ENCODE measurements around the gene DNAH6. TPM values are rescaled to one million over a fixed set of nuclear protein-coding genes. Genes with fewer than 3 reads are reported as not detected.

DNAH6 gene
- total RNA-seq, 1 experiment from 2014 or later: not detected

GRCh38 chr2:84830758-84831500, 314.6 kb downstream of the DNAH6 start:
- H3K4me1 ChIP-seq (ENCODE audit: insufficient read depth, low read length, poor library complexity, severe bottlenecking): no peaks in the 10 kb centered on the region
- no peak for TF ChIP-seq CTCF (conservative IDR thresholded peaks at IDR 0.05; ENCODE audit: low read depth, low read length)
- no peak for TF ChIP-seq EZH2 (IDR thresholded peaks at IDR 0.05; ENCODE audit: borderline replicate concordance, low read depth, low read length, poor library complexity, severe bottlenecking)
- no TSS peak for BruUV-seq (replicated peaks)
- ChIA-PET CTCF (no interaction called here), POLR2A (ENCODE audit: low non-redundant PET) (no interaction called here)
- H3K27me3 ChIP-seq (replicated peaks; ENCODE audit: insufficient read depth, low read depth, low read length, poor library complexity): no peaks in the 10 kb centered on the region
- peaks cover 2% of the 10 kb centered on the region for H3K9me3 ChIP-seq (ENCODE audit: low read depth, low read length, poor library complexity, severe bottlenecking)
- H3K36me3 ChIP-seq (ENCODE audit: insufficient read depth, low read length, poor library complexity, severe bottlenecking): no peaks in the 10 kb centered on the region
- no peak for DNase-seq (ENCODE audit: low spot score)
- no peak overlapping the region for H3K4me3 ChIP-seq (ENCODE audit: low read depth, low read length, poor library complexity, severe bottlenecking)
- intact Hi-C loops (cut with micrococcal nuclease; ENCODE audit: unreplicated experiment): no loop called here
- no peak overlapping the region for H3K27ac ChIP-seq (ENCODE audit: low read depth, low read length, poor library complexity, severe bottlenecking)

GRCh38 chr2:84832772-84833461, 316.6 kb downstream of the DNAH6 start:
- POLR2A ChIA-PET (ENCODE audit: low non-redundant PET): no interaction called here
- no peak overlapping the region for H3K27ac ChIP-seq (ENCODE audit: low read depth, low read length, poor library complexity, severe bottlenecking)

GRCh38 chr2:84833481-84834150, 317.3 kb downstream of the DNAH6 start:
- no peaks in the 10 kb centered on the region for H3K4me1 ChIP-seq (ENCODE audit: insufficient read depth, low read length, poor library complexity, severe bottlenecking)
- H3K9me3 ChIP-seq (ENCODE audit: low read depth, low read length, poor library complexity, severe bottlenecking): peaks cover 7% of the 10 kb centered on the region
- H3K4me3 ChIP-seq (ENCODE audit: low read depth, low read length, poor library complexity, severe bottlenecking): no peak overlapping the region
- no peaks in the 10 kb centered on the region for H3K36me3 ChIP-seq (ENCODE audit: insufficient read depth, low read length, poor library complexity, severe bottlenecking)
- intact Hi-C loops (cut with micrococcal nuclease; ENCODE audit: unreplicated experiment): no loop called here
- no peaks in the 10 kb centered on the region for H3K27me3 ChIP-seq (replicated peaks; ENCODE audit: insufficient read depth, low read depth, low read length, poor library complexity)
- ChIA-PET CTCF (no interaction called here), POLR2A (ENCODE audit: low non-redundant PET) (no interaction called here)
- H3K27ac ChIP-seq (ENCODE audit: low read depth, low read length, poor library complexity, severe bottlenecking): no peak overlapping the region
- TF ChIP-seq EZH2 (IDR thresholded peaks at IDR 0.05; ENCODE audit: borderline replicate concordance, low read depth, low read length, poor library complexity, severe bottlenecking): no peak
- no peak for DNase-seq (ENCODE audit: low spot score)
- BruUV-seq (replicated peaks): no TSS peak

More at GRCh38 chr2:84832772-84833461, 316.6 kb downstream of the DNAH6 start:
- no peak overlapping the region for H3K4me3 ChIP-seq (ENCODE audit: low read depth, low read length, poor library complexity, severe bottlenecking)
- DNase-seq (ENCODE audit: low spot score): no peak
- no peaks in the 10 kb centered on the region for H3K4me1 ChIP-seq (ENCODE audit: insufficient read depth, low read length, poor library complexity, severe bottlenecking)
- CTCF ChIA-PET: no interaction called here
- TF ChIP-seq CTCF (conservative IDR thresholded peaks at IDR 0.05; ENCODE audit: low read depth, low read length) (no peak), EZH2 (IDR thresholded peaks at IDR 0.05; ENCODE audit: borderline replicate concordance, low read depth, low read length, poor library complexity, severe bottlenecking) (no peak)
- no peaks in the 10 kb centered on the region for H3K36me3 ChIP-seq (ENCODE audit: insufficient read depth, low read length, poor library complexity, severe bottlenecking)
- BruUV-seq (replicated peaks): no TSS peak
- H3K27me3 ChIP-seq (replicated peaks; ENCODE audit: insufficient read depth, low read depth, low read length, poor library complexity): no peaks in the 10 kb centered on the region
- peaks cover 7% of the 10 kb centered on the region for H3K9me3 ChIP-seq (ENCODE audit: low read depth, low read length, poor library complexity, severe bottlenecking)
- intact Hi-C loops (cut with micrococcal nuclease; ENCODE audit: unreplicated experiment): no loop called here
